Cardiac fibroblast (primary cell): Measurements from ENCODE around the gene PAK1IP1.
"Not testable (repeated sequence)": the region's sequence is repeated elsewhere in the genome, so short reads cannot be mapped to it uniquely, and the experiment has no call there.

Experiments used
- DNase-seq, 2 donors: peaks; one replicate each; pipeline versions ENCODE4 v3.0.0 to v3.0.0-alpha.2; 2010; ENCODE audit warnings: low read depth in 2 of 2
- H3K4me3 ChIP-seq, 2 donors: replicated peaks in 1 of 2; 1 replicate in 1 of 2; 2 replicates in 1 of 2; pipeline ENCODE4 v1.5.1; 2011; ENCODE audit warnings: low read depth in 2 of 2, low read length in 2 of 2, mild to moderate bottlenecking in 2 of 2, moderate library complexity in 1 of 2
- CTCF ChIP-seq: IDR thresholded peaks from one replicate; pipeline ENCODE4 v1.5.1; 2011; ENCODE audit warnings: low read depth, mild to moderate bottlenecking, low read length, inconsistent platforms

The PAK1IP1 gene

DNA sequence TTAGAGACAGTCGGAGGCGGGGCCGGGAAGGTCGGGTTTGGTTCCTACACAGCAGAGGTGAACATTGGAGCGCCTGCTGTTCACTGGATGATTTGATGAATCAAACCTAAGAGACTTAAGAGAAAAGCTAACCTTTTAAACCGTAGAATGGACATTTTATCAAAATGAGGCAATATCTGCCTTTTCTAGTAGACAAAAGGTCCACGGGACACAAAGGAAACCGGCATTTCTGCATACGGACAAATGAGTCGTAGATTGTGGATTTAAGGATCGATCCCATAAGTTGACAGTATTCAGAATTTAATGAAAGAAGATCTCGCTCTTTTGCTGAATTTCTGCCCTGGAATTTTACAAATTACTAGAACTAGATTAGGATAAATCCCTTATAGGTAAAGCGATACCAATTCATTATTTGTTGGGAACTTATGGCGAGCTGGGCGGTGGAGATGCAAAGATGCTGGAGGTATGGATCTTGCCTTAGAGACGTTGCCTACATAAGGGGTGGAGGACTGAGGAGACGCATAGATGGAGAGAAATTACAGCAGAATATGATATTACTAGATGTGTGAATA is 400 bp downstream of the PAK1IP1 start:
- TF ChIP-seq CTCF: no peak
- no peak for DNase-seq
- peak overlapping the region; percentile 88 to 95 for H3K4me3 ChIP-seq

DNA sequence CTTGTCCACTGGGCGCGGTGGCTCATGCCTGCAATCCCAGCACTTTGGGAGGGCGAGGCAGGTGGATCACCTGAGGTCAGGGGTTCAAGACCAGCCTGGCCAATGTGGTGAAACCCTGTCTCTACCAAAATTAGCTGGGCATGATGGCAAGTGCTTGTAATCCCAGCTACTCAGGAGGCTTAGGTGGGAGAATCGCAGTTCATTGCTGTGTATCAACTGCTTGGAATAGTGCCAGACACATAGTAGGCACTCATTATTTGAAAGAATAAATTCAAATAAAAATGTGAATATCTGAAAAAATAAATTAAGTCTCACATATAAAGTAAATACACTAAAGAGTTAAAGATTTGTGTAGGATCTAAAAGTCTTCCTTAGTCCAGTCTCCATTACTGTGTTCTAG is 1.9 kb downstream of the PAK1IP1 start:
- TF ChIP-seq CTCF: no peak
- no peak for DNase-seq
- H3K4me3 ChIP-seq: no peak overlapping the region

GRCh38 chr6:10713962-10714361 is 19.2 kb downstream of the PAK1IP1 start:
- no peak for TF ChIP-seq CTCF
- H3K4me3 ChIP-seq: no peak overlapping the region
- DNase-seq: no peak

DNA sequence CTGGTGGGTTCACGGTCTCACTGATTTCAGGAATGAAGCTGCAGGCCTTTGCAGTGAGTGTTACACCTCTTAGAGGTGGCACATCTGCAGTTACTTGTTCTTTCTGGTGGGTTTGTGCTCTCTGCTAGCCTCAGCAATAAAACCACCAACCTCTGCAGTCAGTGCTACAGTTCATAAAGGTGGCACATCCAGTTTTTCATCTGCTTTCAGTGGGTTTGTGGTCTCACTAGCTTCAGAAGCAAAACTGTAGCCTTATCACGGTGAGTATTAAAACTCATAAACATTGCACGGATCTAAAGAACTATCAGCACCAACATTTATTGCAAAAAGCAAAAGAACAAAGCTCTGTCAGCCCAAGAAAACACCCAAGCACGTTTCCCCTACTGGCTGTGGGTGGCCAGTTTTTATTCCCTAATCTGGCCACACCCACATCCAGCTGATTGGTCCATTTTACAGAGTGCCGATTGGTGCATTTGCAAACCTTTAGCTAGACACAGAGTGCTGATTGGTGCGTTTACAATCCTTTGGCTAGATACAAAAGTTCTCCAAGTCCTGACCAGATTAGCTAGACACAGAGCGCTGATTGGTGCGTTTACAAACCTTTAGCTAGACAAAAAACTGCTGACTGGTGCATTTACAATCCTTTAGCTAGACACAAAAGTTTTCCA is 24.7 kb downstream of the PAK1IP1 start:
- DNase-seq: peak; percentile 13 to 55
- H3K4me3 ChIP-seq: peak overlapping the region; percentile 58 to 63
- no peak for TF ChIP-seq CTCF

- DNase-seq: peak in 1 of 2 donors; percentile 21
- peak overlapping the region; percentile 58 to 63 for H3K4me3 ChIP-seq
- no peak for TF ChIP-seq CTCF
Measured at GRCh38 chr6:10719964-10720264, 25.1 kb downstream of the PAK1IP1 start.

- TF ChIP-seq CTCF: no peak
- H3K4me3 ChIP-seq: peak overlapping the region; percentile 58 to 63
- DNase-seq: peak; percentile 31 to 32
Measured at GRCh38 chr6:10720265-10720959, 25.6 kb downstream of the PAK1IP1 start.

DNA sequence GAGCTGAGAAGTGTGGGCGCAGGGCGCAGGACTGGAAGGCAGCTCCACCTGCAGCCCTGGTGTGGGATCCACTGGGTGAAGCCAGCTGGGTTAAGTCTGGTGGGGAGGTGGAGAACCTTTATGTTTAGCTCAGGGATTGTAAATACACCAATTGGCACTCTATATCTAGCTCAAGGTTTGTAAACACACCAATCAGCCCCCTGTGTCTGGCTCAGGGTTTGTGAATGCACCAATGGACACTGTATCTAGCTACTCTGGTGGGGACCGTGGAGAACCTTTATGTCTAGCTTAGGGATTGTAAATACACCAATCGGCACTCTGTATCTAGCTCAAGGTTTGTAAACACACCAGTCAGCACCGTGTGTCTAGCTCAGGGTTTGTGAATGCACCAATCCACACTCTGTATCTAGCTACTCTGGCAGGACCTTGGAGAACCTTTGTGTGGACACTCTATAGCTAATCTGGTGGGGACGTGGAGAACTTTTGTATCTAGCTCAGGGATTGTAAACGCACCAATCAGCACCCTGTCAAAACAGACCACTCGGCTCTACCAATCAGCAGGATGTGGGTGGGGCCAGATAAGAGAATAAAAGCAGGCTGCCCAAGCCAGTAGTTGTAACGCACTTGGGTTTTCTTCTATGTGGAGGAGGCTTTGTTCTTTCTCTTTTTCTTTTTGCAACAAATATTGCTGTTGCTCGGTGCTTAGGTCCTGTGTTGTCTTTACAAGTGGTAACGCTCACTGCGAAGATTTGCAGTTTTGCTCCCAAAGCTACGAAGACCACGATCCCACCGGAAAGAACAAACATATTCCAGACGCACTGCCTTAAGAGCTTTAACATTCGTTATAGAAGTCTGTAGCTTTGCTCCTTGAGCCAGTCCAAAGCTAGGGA is 26.4 kb downstream of the PAK1IP1 start:
- not testable (repeated sequence) for DNase-seq

More for the DNA sequence above, 26.4 kb downstream of the PAK1IP1 start:
- peak overlapping the region; percentile 58 to 63 for H3K4me3 ChIP-seq
